GM19193 (cell line): ENCODE data around the gene SLC2A9.

ENCODE experiments used
- POLR2A ChIP-seq: IDR thresholded peaks from 4 replicates; pipeline ENCODE4 v1.6.1; 2011; ENCODE audit not compliant: insufficient read depth, insufficient read length; ENCODE audit errors: extremely low read depth

The SLC2A9 gene

GRCh38 chr4:9901257-9901656 lies 120.0 kb downstream of the SLC2A9 start:
- no peak for TF ChIP-seq POLR2A

- TF ChIP-seq POLR2A, result no peak
These were observed 121.8 kb downstream of the SLC2A9 start for GRCh38 chr4:9899306-9900055.

GRCh38 chr4:9898596-9899305 lies 122.5 kb downstream of the SLC2A9 start:
- no peak for TF ChIP-seq POLR2A

GRCh38 chr4:9895333-9895705 lies 126.0 kb downstream of the SLC2A9 start:
- TF ChIP-seq POLR2A, result no peak

GRCh38 chr4:9894644-9895332 lies 126.5 kb downstream of the SLC2A9 start:
- TF ChIP-seq POLR2A, result no peak

- no peak for TF ChIP-seq POLR2A
These were observed 127.8 kb downstream of the SLC2A9 start for GRCh38 chr4:9893329-9894108.

GRCh38 chr4:9891740-9892139 lies 129.6 kb downstream of the SLC2A9 start:
- TF ChIP-seq POLR2A, result no peak

- no peak for TF ChIP-seq POLR2A
These were observed 130.2 kb downstream of the SLC2A9 start for GRCh38 chr4:9891056-9891455.

- TF ChIP-seq POLR2A, result no peak
These were observed 132.0 kb downstream of the SLC2A9 start for GRCh38 chr4:9889306-9889705.

GRCh38 chr4:9885958-9886357 lies 135.3 kb downstream of the SLC2A9 start:
- no peak for TF ChIP-seq POLR2A

- TF ChIP-seq POLR2A, result no peak
These were observed 140.7 kb downstream of the SLC2A9 start for GRCh38 chr4:9880406-9881197.

- no peak for TF ChIP-seq POLR2A
These were observed 144.2 kb downstream of the SLC2A9 start for GRCh38 chr4:9877123-9877522.

- no peak for TF ChIP-seq POLR2A
These were observed 145.8 kb downstream of the SLC2A9 start for GRCh38 chr4:9875516-9875915.

- no peak for TF ChIP-seq POLR2A
These were observed 146.9 kb downstream of the SLC2A9 start for GRCh38 chr4:9874385-9874784.
